Left ventricle myocardium inferior (tissue), 1 donor: Measurements from ENCODE around the gene PIAS1. TPM values are rescaled to one million over a fixed set of nuclear protein-coding genes. Genes with fewer than 3 reads are reported as not detected.

Source experiments
- DNase-seq: peaks from one replicate; pipeline ENCODE4 v3.0.0-alpha.2; 2020
- H3K27ac ChIP-seq: fragments of 200-600 bp; replicated peaks from 2 replicates; pipeline ENCODE4 v1.8.0; 2021
- H3K27me3 ChIP-seq: fragments of 200-600 bp; 2 replicates; pipeline ENCODE4 v1.8.0; 2021; ENCODE audit warnings: low read depth
- H3K36me3 ChIP-seq: fragments of 200-600 bp; 2 replicates; pipeline ENCODE4 v1.8.0; 2021
- H3K4me1 ChIP-seq: fragments of 200-600 bp; 2 replicates; pipeline ENCODE4 v1.8.0; 2021
- H3K4me3 ChIP-seq: fragments of 200-600 bp; 2 replicates; pipeline ENCODE4 v1.8.0; 2021; ENCODE audit warnings: mild to moderate bottlenecking, moderate library complexity
- H3K9me3 ChIP-seq: fragments of 200-600 bp; replicated peaks from 2 replicates; pipeline ENCODE4 v1.8.0; 2021
- CTCF ChIP-seq: fragments of 200-600 bp; IDR thresholded peaks from 2 replicates; pipeline ENCODE4 v1.8.0; 2021; ENCODE audit warnings: antibody characterized with exemption, mild to moderate bottlenecking, borderline replicate concordance
- intact Hi-C: fragments of 100-400 bp; cut with micrococcal nuclease; formaldehyde crosslinking; loops from one replicate; pipeline ENCODE4 v1.11.0; 2022
- total RNA-seq: library from RNA; stranded (reverse); fragmentation: NEBNext Ultra II Directional; extraction: Animal tissue kit (Norgen Biotek cat#: 25700); gene quantifications from one replicate; pipeline ENCODE4 v1.2.1, GENCODE V29; 2021
- donor health status: DM: no; HTN: yes; CAD: no; lungs with severe emphysema.

The PIAS1 gene
- total RNA-seq, 1 donor from 2014 or later, result 29.9 TPM

DNA sequence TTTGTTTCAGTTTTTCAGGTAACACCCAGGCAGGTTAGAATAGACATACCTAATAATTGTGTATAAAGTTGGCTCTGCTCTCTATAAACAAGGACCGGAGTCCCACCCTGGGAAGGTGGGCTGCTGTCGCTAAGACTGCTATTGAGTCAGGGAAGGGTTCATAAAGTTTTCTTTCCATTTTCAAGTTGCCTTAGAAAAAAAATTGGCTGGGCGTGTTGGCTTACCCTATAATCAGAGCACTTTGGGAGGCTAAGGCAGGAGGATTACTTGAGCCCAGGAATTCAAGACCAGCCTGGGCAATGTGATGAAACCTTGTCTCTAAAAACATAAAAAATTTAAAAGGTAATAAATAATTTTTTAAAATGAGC is 11.3 kb upstream of the PIAS1 start:
- Histone ChIP-seq H3K4me3 (no peak overlapping the region), H3K27me3 (no peaks in the 10 kb centered on the region), H3K9me3 (no peaks in the 10 kb centered on the region), H3K4me1 (no peaks in the 10 kb centered on the region), H3K27ac (no peak overlapping the region), H3K36me3 (no peaks in the 10 kb centered on the region)
- DNase-seq, result no peak
- intact Hi-C loops, result no loop called here
- TF ChIP-seq CTCF, result no peak

GRCh38 chr15:68045289-68046265 is 8.5 kb upstream of the PIAS1 start:
- H3K27me3 ChIP-seq, result no peaks in the 10 kb centered on the region
- DNase-seq, result no peak
- no peak overlapping the region for H3K4me3 ChIP-seq
- no peaks in the 10 kb centered on the region for H3K4me1 ChIP-seq
- H3K36me3 ChIP-seq, result no peaks in the 10 kb centered on the region
- no peak overlapping the region for H3K27ac ChIP-seq
- H3K9me3 ChIP-seq, result no peaks in the 10 kb centered on the region
- no peak for TF ChIP-seq CTCF
- intact Hi-C loops, result no loop called here

DNA sequence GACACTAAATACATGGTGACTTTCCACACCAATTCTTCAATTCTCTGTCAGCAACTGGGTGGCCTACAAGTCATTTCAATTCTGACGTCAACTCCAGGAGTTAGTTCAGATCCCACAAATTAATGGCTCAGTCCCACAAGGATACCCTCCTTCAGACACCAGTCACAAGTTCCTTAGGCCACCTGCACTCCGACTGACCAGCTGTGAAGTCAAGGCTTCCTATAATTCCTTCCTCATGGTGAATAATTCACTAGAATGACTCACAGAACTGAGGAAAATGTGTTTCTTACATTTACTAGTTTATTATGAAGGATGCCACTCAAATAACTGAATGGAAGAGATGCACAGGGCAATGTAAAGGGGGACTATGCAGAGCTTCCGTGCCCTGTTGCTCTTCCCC is 6.3 kb upstream of the PIAS1 start:
- no peak for TF ChIP-seq CTCF
- no peaks in the 10 kb centered on the region for H3K27me3 ChIP-seq
- H3K9me3 ChIP-seq, result no peaks in the 10 kb centered on the region
- no peak overlapping the region for H3K27ac ChIP-seq
- no peaks in the 10 kb centered on the region for H3K4me1 ChIP-seq
- no peak for DNase-seq
- H3K36me3 ChIP-seq, result no peaks in the 10 kb centered on the region
- no peak overlapping the region for H3K4me3 ChIP-seq
- intact Hi-C loops, result no loop called here

DNA sequence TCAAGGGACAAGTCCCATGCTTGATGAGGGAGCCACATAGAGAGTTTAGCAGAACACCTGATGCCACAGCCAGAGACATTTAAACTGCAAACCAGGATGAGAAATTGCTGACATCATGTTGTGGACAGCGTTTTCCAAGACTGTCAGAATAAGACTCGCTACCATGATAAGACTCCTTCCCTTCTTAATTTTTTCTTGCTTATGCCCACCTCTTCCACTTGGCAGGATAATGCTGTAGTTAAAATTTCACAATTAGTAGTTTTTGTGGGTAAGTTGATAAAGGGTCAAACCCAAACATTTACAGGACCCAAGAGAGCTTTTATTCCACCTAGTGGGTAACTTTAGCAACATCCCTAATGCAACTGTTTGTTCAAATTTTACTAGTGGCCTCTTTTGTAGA is 3.0 kb upstream of the PIAS1 start:
- Histone ChIP-seq H3K27ac (no peak overlapping the region), H3K4me1 (peaks cover 25% of the 10 kb centered on the region), H3K36me3 (no peaks in the 10 kb centered on the region), H3K27me3 (no peaks in the 10 kb centered on the region), H3K9me3 (no peaks in the 10 kb centered on the region), H3K4me3 (no peak overlapping the region)
- no peak for DNase-seq
- TF ChIP-seq CTCF, result no peak
- intact Hi-C loops, result loop anchor here (5.0 kb wide), 1 partner anchor 179 kb away; no protein-coding TSS in a partner anchor

DNA sequence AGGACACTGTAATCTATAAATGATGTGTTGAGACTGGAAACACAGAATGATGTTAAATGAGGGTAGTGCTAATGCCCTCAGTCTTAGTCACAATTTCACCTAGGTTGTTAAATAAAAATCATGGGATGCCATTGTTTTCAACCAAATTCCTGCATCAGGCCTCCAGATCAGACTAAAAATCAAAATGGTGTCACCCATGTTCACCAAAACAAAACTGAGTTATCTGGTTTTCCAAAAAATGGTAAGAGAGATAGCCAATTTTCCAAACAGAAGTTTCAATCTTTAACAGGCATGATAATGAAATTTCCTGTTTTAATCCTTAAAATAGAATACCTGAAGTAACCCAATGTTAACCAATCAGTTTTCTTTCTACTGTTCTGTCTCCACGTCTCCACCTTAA is 2.2 kb upstream of the PIAS1 start:
- intact Hi-C loops, result loop anchor here (5.0 kb wide), 1 partner anchor 180 kb away; no protein-coding TSS in a partner anchor
- no peak overlapping the region for H3K27ac ChIP-seq

More for the DNA sequence above, 2.2 kb upstream of the PIAS1 start:
- Histone ChIP-seq H3K9me3 (no peaks in the 10 kb centered on the region), H3K4me1 (peaks cover 33% of the 10 kb centered on the region), H3K36me3 (no peaks in the 10 kb centered on the region), H3K27me3 (no peaks in the 10 kb centered on the region), H3K4me3 (no peak overlapping the region)
- no peak for TF ChIP-seq CTCF
- DNase-seq, result no peak
